Uterus (tissue), 4 donors: ENCODE data around the gene DNMT1. TPM values are rescaled to one million over a fixed set of nuclear protein-coding genes. Genes with fewer than 3 reads are reported as not detected.

Experiments
- DNase-seq, 2 donors: peaks; one replicate each; pipeline ENCODE4 v3.0.0-alpha.2; 2019 to 2020
- H3K27ac ChIP-seq, 2 donors: fragments of 200-600 bp; sonication (generic); 1 replicate in 1 of 2; 2 replicates in 1 of 2; pipeline ENCODE4 v1.5.1; 2016 to 2018
- H3K27me3 ChIP-seq, 2 donors: fragments of 200-600 bp; sonication (generic); one replicate each; pipeline ENCODE4 v1.5.1; 2018 to 2019; ENCODE audit warnings: control low read depth in 1 of 2
- H3K36me3 ChIP-seq, 2 donors: fragments of 200-600 bp; sonication (generic); one replicate each; pipeline ENCODE4 v1.5.1; 2019; ENCODE audit warnings: control low read depth in 1 of 2
- H3K4me1 ChIP-seq, 2 donors: fragments of 200-600 bp; sonication (generic); one replicate each; pipeline ENCODE4 v1.5.1; 2018 to 2019; ENCODE audit warnings: control low read depth in 1 of 2
- H3K4me3 ChIP-seq, 2 donors: fragments of 200-600 bp; sonication (generic); 1 replicate in 1 of 2; 2 replicates in 1 of 2; pipeline ENCODE4 v1.5.1; 2018 to 2019; ENCODE audit warnings: mild to moderate bottlenecking in 1 of 2
- H3K9me3 ChIP-seq, 2 donors: fragments of 200-600 bp; sonication (generic); one replicate each; pipeline ENCODE4 v1.5.1; 2019; ENCODE audit warnings: control low read depth in 1 of 2
- CTCF ChIP-seq, 4 experiments: fragments of 200-600 bp in 2 of 4; fragments of 450-650 bp in 2 of 4; sonication (generic) in 2 of 4; IDR thresholded peaks; one replicate each; pipeline ENCODE4 v1.5.1; 2016 to 2019; ENCODE audit warnings: antibody characterized with exemption in 4 of 4, mild to moderate bottlenecking in 2 of 4, moderate library complexity in 1 of 4
- POLR2A ChIP-seq, 2 donors: fragments of 450-650 bp; IDR thresholded peaks; one replicate each; pipeline ENCODE4 v1.6.1; 2016; ENCODE audit warnings: antibody characterized with exemption in 2 of 2, mild to moderate bottlenecking in 1 of 2, moderate library complexity in 1 of 2
- intact Hi-C: fragments of 100-400 bp; cut with DNase I; formaldehyde crosslinking; loops from one replicate; pipeline ENCODE4 v1.15.1; 2023; ENCODE audit warnings: low total_unique reads
- total RNA-seq, 4 donors: library from RNA; depleted of rRNA in 3 of 4; stranded (reverse); fragments of >200 nt in 3 of 4; gene quantifications; one replicate each; pipeline versions ENCODE4 v1.1.0 to v1.2.4, GENCODE V29; 2014 to 2023
- donor health status: DM: yes; HTN: yes; CAD: no.

DNMT1 gene
- total RNA-seq, 4 donors from 2014 or later = 37.6 to 134 (median 67.9) TPM

- TF ChIP-seq POLR2A (IDR thresholded peaks at IDR 0.05) = peak in 1 of 2 donors; percentile 34
- TF ChIP-seq CTCF (IDR thresholded peaks at IDR 0.05) = peak in 2 of 4 experiments; percentile 10 to 14
- Histone ChIP-seq H3K36me3 (no peaks in the 10 kb centered on the region), H3K27me3 (no peaks in the 10 kb centered on the region), H3K4me1 (peaks cover 3 to 9% of the 10 kb centered on the region in 2 donors), H3K27ac (peak overlapping the region; percentile 82 to 89), H3K9me3 (no peaks in the 10 kb centered on the region), H3K4me3 (peak overlapping the region; percentile 65 to 85)
- peak; percentile 65 to 80 for DNase-seq
- intact Hi-C loops = no loop called here
These were observed 35.6 kb upstream of the DNMT1 start for GRCh38 chr19:10230173-10230860.

GRCh38 chr19:10228920-10229319, 34.2 kb upstream of the DNMT1 start:
- intact Hi-C loops = no loop called here
- no peaks in the 10 kb centered on the region for H3K9me3 ChIP-seq

GRCh38 chr19:10228393-10228792, 33.6 kb upstream of the DNMT1 start:
- no peak overlapping the region for H3K4me3 ChIP-seq
- peaks cover 3 to 9% of the 10 kb centered on the region in 2 donors for H3K4me1 ChIP-seq
- DNase-seq = no peak
- H3K36me3 ChIP-seq = no peaks in the 10 kb centered on the region
- intact Hi-C loops = no loop called here
- H3K27ac ChIP-seq = peak overlapping the region; percentile 82 to 89
- H3K9me3 ChIP-seq = no peaks in the 10 kb centered on the region
- H3K27me3 ChIP-seq = no peaks in the 10 kb centered on the region
- no peak for TF ChIP-seq CTCF (IDR thresholded peaks at IDR 0.05)
- TF ChIP-seq POLR2A (IDR thresholded peaks at IDR 0.05) = no peak

More at GRCh38 chr19:10228920-10229319, 34.2 kb upstream of the DNMT1 start:
- H3K27me3 ChIP-seq = no peaks in the 10 kb centered on the region
- peak overlapping the region; percentile 82 to 89 for H3K27ac ChIP-seq
- peaks cover 3 to 9% of the 10 kb centered on the region in 2 donors for H3K4me1 ChIP-seq
- DNase-seq = peak in 1 of 2 donors; percentile 34
- no peak for TF ChIP-seq POLR2A (IDR thresholded peaks at IDR 0.05)
- TF ChIP-seq CTCF (IDR thresholded peaks at IDR 0.05) = peak; percentile 18 to 47 (median 40)
- no peak overlapping the region for H3K4me3 ChIP-seq
- no peaks in the 10 kb centered on the region for H3K36me3 ChIP-seq

- Histone ChIP-seq H3K27ac (peak overlapping the region; percentile 82 to 89), H3K27me3 (no peaks in the 10 kb centered on the region), H3K36me3 (no peaks in the 10 kb centered on the region), H3K4me1 (peaks cover 3 to 9% of the 10 kb centered on the region in 2 donors), H3K9me3 (no peaks in the 10 kb centered on the region), H3K4me3 (peak overlapping the region in 1 of 2 donors; percentile 5)
- peak; percentile 46 to 64 for DNase-seq
- intact Hi-C loops = no loop called here
- TF ChIP-seq CTCF (IDR thresholded peaks at IDR 0.05) = no peak
- peak in 1 of 2 donors; percentile 15 for TF ChIP-seq POLR2A (IDR thresholded peaks at IDR 0.05)
These were observed 32.5 kb upstream of the DNMT1 start for GRCh38 chr19:10227026-10227971.
